BE2C (cell line): Measurements from ENCODE around the gene ASPSCR1.

ENCODE experiments used
- DNase-seq: peaks from one replicate; pipeline ENCODE4 v3.0.0-alpha.2; 2020
- H3K27me3 ChIP-seq: fragments of 250-450 bp; sonication (Bioruptor Pico); 2 replicates; pipeline ENCODE4 v1.5.1; 2020; ENCODE audit warnings: mild to moderate bottlenecking
- H3K36me3 ChIP-seq: fragments of 250-450 bp; sonication (Bioruptor Pico); 2 replicates; pipeline ENCODE4 v1.5.1; 2020; ENCODE audit warnings: mild to moderate bottlenecking
- H3K4me1 ChIP-seq: fragments of 250-450 bp; sonication (Bioruptor Pico); 2 replicates; pipeline ENCODE4 v1.5.1; 2020
- H3K4me3 ChIP-seq: 2 replicates; pipeline ENCODE4 v1.5.1; 2011; ENCODE audit warnings: low read depth, low read length
- H3K9me3 ChIP-seq: fragments of 250-450 bp; sonication (Bioruptor Pico); 2 replicates; pipeline ENCODE4 v1.5.1; 2020
- CTCF ChIP-seq: IDR thresholded peaks from 2 replicates; pipeline ENCODE4 v1.5.1; 2012; ENCODE audit warnings: mild to moderate bottlenecking, low read depth, low read length

ASPSCR1 gene

GRCh38 chr17:81994593-81995462 lies 17.4 kb downstream of the ASPSCR1 start:
- H3K4me1 ChIP-seq, result peaks cover 23% of the 10 kb centered on the region
- no peak for DNase-seq
- no peak for TF ChIP-seq CTCF
- H3K36me3 ChIP-seq, result no peaks in the 10 kb centered on the region; the same call in none of the 2 replicates
- no peaks in the 10 kb centered on the region for H3K9me3 ChIP-seq
- H3K4me3 ChIP-seq, result no peak overlapping the region
- H3K27me3 ChIP-seq, result no peaks in the 10 kb centered on the region

DNA sequence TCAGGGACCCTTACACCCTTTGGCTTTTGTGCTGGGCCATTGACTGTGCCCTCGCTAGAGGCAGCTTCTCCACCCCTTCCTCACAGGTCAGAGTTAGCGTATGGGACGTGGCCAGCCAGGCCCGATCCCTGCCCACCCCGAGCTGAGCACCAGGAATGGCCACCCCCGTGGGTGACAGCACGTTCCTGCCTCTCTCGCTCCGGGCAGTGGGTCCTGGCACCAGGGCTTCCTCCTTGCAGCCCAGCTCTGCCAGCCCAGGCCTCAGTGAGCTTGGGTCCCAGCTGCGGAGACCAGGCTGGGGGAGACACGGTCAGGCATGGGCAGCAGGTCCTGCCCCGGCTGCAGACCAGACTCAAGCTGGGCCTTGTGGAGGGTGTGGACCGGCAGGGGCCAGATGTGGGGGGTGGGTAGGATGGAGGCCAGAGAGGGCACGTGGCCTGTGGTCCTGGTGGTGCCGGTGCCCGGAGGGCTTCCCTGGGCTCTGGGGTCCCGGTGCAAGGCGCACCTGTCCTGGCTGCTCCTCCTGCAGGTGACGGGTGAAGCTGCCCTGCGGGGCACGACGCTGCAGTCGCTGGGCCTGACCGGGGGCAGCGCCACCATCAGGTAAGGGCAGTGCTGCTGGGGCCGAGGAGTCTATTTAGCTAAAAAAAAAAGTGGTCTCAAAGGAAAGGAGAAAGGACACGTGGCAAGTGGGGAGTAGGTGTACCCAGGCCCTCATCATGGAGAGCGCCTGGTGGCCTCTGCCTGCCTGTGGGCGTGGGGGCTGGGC lies 18.2 kb downstream of the ASPSCR1 start:
- Histone ChIP-seq H3K27me3 (no peaks in the 10 kb centered on the region), H3K4me3 (no peak overlapping the region), H3K9me3 (no peaks in the 10 kb centered on the region), H3K4me1 (peaks cover 23% of the 10 kb centered on the region), H3K36me3 (no peaks in the 10 kb centered on the region; the same call in none of the 2 replicates)
- TF ChIP-seq CTCF, result no peak
- DNase-seq, result peak; percentile 10

- no peaks in the 10 kb centered on the region; the same call in 1 of the 2 replicates for H3K36me3 ChIP-seq
- no peak for DNase-seq
- no peaks in the 10 kb centered on the region for H3K27me3 ChIP-seq
- H3K4me3 ChIP-seq, result no peak overlapping the region
- no peaks in the 10 kb centered on the region for H3K9me3 ChIP-seq
- TF ChIP-seq CTCF, result no peak
- H3K4me1 ChIP-seq, result peaks cover 17% of the 10 kb centered on the region
Measured at GRCh38 chr17:81996232-81996756, 18.9 kb downstream of the ASPSCR1 start.

DNA sequence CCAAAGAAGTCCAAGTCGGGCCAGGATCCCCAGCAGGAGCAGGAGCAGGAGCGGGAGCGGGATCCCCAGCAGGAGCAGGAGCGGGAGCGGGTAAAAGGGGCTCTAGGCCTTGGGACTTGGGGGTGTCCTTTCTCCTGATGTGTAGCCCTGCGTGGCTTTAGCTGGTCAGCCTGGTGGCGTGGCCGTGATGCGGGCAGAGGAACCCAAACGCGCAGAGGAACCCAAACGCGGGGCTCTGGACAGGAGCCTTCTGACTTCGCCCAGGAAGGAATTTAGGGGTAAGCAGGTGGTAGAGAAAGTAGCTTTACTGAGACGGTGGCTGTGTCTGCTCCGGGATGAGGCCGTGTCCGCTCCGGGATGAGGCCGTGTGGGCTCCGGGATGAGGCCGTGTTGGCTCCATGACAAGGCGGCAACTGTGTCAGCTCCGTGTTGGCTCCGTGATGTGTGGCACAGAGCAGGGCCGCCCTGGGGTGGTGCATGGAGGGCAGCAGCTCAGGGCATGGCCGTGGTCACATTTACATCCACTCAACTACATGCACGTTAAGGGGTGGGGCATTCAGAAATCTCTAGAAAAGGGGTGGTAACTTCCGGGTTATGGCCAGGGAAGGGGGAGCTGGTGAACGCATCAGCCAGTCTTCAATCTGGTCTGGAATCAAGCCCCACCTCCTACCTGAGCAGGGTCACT lies 19.5 kb downstream of the ASPSCR1 start:
- Histone ChIP-seq H3K4me3 (no peak overlapping the region), H3K27me3 (no peaks in the 10 kb centered on the region), H3K9me3 (no peaks in the 10 kb centered on the region), H3K4me1 (peaks cover 11% of the 10 kb centered on the region), H3K36me3 (no peaks in the 10 kb centered on the region; the same call in 1 of the 2 replicates)
- no peak for DNase-seq
- no peak for TF ChIP-seq CTCF

GRCh38 chr17:81998212-81998611 lies 20.8 kb downstream of the ASPSCR1 start:
- H3K36me3 ChIP-seq, result no peaks in the 10 kb centered on the region; the same call in 1 of the 2 replicates
- H3K27me3 ChIP-seq, result no peaks in the 10 kb centered on the region
- no peak overlapping the region for H3K4me3 ChIP-seq
- no peak for TF ChIP-seq CTCF
- H3K4me1 ChIP-seq, result peaks cover 4% of the 10 kb centered on the region
- no peak for DNase-seq
- no peaks in the 10 kb centered on the region for H3K9me3 ChIP-seq
